BE2C (cell line): Measurements from ENCODE around the gene LRP1.

Experiments used
- DNase-seq: peaks from one replicate; pipeline ENCODE4 v3.0.0-alpha.2; 2020
- H3K27me3 ChIP-seq: fragments of 250-450 bp; sonication (Bioruptor Pico); 2 replicates; pipeline ENCODE4 v1.5.1; 2020; ENCODE audit warnings: mild to moderate bottlenecking
- H3K36me3 ChIP-seq: fragments of 250-450 bp; sonication (Bioruptor Pico); 2 replicates; pipeline ENCODE4 v1.5.1; 2020; ENCODE audit warnings: mild to moderate bottlenecking
- H3K4me1 ChIP-seq: fragments of 250-450 bp; sonication (Bioruptor Pico); 2 replicates; pipeline ENCODE4 v1.5.1; 2020
- H3K4me3 ChIP-seq: 2 replicates; pipeline ENCODE4 v1.5.1; 2011; ENCODE audit warnings: low read depth, low read length
- H3K9me3 ChIP-seq: fragments of 250-450 bp; sonication (Bioruptor Pico); 2 replicates; pipeline ENCODE4 v1.5.1; 2020
- TF ChIP-seq, protein P1 (sequence below): IDR thresholded peaks from 2 replicates; pipeline ENCODE4 v1.5.1; 2012; ENCODE audit warnings: mild to moderate bottlenecking, low read depth, low read length

The LRP1 gene

DNA sequence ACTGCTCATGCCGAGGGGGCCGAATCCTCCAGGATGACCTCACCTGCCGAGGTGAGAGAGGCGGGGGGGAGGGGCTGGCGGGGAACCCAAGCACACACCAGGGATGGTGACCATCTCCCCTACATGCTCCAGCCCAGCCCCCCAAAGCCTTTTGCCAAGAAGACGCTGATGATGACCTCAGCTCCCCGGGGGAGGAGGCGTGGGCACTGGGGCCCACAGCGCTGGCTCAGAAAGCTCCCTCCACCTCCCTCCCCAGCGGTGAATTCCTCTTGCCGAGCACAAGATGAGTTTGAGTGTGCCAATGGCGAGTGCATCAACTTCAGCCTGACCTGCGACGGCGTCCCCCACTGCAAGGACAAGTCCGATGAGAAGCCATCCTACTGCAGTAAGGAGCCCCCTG, 64.6 kb downstream of the LRP1 start:
- Histone ChIP-seq H3K4me1 (no peaks in the 10 kb centered on the region), H3K4me3 (no peak overlapping the region), H3K9me3 (no peaks in the 10 kb centered on the region), H3K36me3 (no peaks in the 10 kb centered on the region), H3K27me3 (no peaks in the 10 kb centered on the region)
- TF ChIP-seq, protein P1, sequence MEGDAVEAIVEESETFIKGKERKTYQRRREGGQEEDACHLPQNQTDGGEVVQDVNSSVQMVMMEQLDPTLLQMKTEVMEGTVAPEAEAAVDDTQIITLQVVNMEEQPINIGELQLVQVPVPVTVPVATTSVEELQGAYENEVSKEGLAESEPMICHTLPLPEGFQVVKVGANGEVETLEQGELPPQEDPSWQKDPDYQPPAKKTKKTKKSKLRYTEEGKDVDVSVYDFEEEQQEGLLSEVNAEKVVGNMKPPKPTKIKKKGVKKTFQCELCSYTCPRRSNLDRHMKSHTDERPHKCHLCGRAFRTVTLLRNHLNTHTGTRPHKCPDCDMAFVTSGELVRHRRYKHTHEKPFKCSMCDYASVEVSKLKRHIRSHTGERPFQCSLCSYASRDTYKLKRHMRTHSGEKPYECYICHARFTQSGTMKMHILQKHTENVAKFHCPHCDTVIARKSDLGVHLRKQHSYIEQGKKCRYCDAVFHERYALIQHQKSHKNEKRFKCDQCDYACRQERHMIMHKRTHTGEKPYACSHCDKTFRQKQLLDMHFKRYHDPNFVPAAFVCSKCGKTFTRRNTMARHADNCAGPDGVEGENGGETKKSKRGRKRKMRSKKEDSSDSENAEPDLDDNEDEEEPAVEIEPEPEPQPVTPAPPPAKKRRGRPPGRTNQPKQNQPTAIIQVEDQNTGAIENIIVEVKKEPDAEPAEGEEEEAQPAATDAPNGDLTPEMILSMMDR, result no peak
- no peak for DNase-seq

DNA sequence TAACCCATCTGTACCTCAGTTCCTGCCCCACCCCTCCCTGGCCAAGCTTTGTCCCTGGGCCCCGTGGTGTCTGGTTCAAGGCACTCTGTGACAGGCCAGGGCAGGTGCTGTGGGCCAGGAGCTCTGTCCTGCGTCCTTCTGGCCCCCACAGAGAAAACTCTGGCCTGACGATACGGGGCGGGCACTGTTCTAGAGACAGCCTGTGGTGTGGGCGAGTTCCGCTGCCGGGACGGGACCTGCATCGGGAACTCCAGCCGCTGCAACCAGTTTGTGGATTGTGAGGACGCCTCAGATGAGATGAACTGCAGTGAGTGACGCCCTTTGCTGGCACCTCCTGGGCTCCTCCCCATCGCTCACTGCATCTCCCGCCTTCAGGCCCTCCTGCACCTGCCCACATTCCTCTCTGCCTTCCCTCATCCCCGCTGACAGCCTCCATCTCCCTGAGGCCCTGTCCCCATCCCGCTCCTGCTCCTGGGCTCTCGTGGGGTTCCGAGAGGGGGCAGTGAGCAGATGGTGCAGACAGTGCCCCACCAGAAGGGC, 65.5 kb downstream of the LRP1 start:
- Histone ChIP-seq H3K9me3 (no peaks in the 10 kb centered on the region), H3K4me1 (no peaks in the 10 kb centered on the region), H3K27me3 (no peaks in the 10 kb centered on the region), H3K36me3 (no peaks in the 10 kb centered on the region), H3K4me3 (no peak overlapping the region)
- DNase-seq, result no peak
- TF ChIP-seq, protein P1, result no peak

DNA sequence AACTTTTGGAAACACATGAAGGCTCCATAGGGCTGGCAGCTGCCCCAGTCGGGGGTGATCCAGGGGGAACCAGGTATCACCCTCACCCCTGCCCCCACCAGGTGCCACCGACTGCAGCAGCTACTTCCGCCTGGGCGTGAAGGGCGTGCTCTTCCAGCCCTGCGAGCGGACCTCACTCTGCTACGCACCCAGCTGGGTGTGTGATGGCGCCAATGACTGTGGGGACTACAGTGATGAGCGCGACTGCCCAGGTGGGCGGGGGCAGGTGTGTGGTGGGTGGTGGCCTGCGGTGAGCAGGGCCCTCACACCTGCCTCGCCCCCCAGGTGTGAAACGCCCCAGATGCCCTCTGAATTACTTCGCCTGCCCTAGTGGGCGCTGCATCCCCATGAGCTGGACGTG, 66.0 kb downstream of the LRP1 start:
- TF ChIP-seq, protein P1, result no peak
- no peak for DNase-seq
- Histone ChIP-seq H3K9me3 (no peaks in the 10 kb centered on the region), H3K27me3 (no peaks in the 10 kb centered on the region), H3K4me3 (no peak overlapping the region), H3K36me3 (no peaks in the 10 kb centered on the region), H3K4me1 (no peaks in the 10 kb centered on the region)

DNA sequence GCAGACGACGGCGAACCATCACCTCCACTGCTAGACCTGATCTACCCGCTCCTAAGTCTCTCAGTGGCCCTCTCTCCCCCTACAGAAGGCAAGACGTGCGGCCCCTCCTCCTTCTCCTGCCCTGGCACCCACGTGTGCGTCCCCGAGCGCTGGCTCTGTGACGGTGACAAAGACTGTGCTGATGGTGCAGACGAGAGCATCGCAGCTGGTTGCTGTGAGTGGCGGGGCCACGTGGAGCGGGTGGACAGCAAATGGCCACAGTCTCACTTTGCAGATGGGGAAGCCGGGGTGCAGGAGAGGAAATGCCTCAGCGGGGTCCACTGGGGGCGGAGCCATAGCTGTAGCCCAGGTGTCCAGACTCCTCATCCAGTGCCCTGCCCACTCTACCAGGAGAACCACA, 66.9 kb downstream of the LRP1 start:
- no peak for DNase-seq
- no peaks in the 10 kb centered on the region for H3K9me3 ChIP-seq
- no peak overlapping the region for H3K4me3 ChIP-seq
- H3K4me1 ChIP-seq, result no peaks in the 10 kb centered on the region
- TF ChIP-seq, protein P1, result no peak
- H3K27me3 ChIP-seq, result no peaks in the 10 kb centered on the region
- H3K36me3 ChIP-seq, result no peaks in the 10 kb centered on the region

DNA sequence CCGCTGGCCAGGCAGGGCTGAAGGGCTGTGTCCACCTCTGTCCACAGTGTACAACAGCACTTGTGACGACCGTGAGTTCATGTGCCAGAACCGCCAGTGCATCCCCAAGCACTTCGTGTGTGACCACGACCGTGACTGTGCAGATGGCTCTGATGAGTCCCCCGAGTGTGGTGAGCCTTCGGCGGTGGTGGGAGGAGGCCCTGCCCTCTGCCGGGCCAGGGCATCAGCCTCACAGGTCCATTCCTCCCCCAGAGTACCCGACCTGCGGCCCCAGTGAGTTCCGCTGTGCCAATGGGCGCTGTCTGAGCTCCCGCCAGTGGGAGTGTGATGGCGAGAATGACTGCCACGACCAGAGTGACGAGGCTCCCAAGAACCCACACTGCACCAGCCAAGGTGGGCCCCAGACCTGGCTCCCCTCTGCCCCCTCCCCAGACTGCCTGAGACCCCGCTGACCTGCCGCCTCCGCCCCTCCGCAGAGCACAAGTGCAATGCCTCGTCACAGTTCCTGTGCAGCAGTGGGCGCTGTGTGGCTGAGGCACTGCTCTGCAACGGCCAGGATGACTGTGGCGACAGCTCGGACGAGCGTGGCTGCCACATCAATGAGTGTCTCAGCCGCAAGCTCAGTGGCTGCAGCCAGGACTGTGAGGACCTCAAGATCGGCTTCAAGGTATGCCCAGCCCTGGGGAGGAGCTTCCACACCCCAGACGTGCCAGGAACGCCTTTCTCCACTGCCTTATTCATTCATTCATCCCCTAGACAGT, 67.5 kb downstream of the LRP1 start:
- Histone ChIP-seq H3K4me1 (no peaks in the 10 kb centered on the region), H3K27me3 (no peaks in the 10 kb centered on the region), H3K9me3 (no peaks in the 10 kb centered on the region), H3K36me3 (no peaks in the 10 kb centered on the region), H3K4me3 (no peak overlapping the region)
- TF ChIP-seq, protein P1, result no peak
- DNase-seq, result no peak

DNA sequence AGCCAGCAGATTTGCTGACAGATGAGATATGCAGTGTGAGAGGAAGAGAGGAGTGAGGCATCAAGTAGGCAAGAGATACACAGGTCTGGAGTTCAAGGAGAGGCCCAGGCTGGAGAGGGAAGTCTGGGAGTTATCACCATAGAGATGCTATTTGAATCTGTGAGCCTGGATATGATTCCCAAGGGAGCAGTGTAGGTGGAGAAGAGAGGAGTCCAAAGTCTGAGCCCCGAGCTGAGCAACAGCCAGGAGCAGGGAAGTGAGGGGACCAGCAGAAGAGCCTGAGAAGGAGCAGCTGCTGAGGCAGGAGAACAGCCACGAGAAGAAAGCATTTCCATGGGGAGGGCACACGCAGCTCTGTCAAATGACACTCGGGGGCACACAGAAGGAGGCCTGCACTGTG, 68.2 kb downstream of the LRP1 start:
- Histone ChIP-seq H3K27me3 (no peaks in the 10 kb centered on the region), H3K4me1 (no peaks in the 10 kb centered on the region), H3K9me3 (no peaks in the 10 kb centered on the region), H3K36me3 (no peaks in the 10 kb centered on the region), H3K4me3 (no peak overlapping the region)
- TF ChIP-seq, protein P1, result no peak
- no peak for DNase-seq
